AG04450 (cell line): ENCODE measurements around the gene TMEM117. TPM values are rescaled to one million over a fixed set of nuclear protein-coding genes. Genes with fewer than 3 reads are reported as not detected.

Experiments
- CTCF ChIA-PET: fragments of 300-600, 350-600 bp; formaldehyde crosslinking; extraction: SDS; loops from one replicate; lab custom pipeline; 2022; ENCODE audit warnings: antibody characterized with exemption, inconsistent platforms; lab: Charles Lee
- POLR2A ChIA-PET: fragments of 350-600 bp; formaldehyde crosslinking; extraction: SDS; loops from one replicate; lab custom pipeline; 2021; ENCODE audit warnings: antibody characterized with exemption, inconsistent platforms; lab: Yijun Ruan, JAX
- DNase-seq: peaks from one replicate; pipeline ENCODE4 v3.0.0-alpha.2; 2011; ENCODE audit warnings: low read depth, low spot score
- H3K27ac ChIP-seq: one replicate; pipeline ENCODE4 v1.5.1; 2012; ENCODE audit warnings: low read depth, low read length, control low read depth
- H3K27me3 ChIP-seq: one replicate; pipeline ENCODE4 v1.6.0; 2012; ENCODE audit warnings: low read length; ENCODE audit not compliant: control insufficient read depth, insufficient read depth
- H3K4me3 ChIP-seq: 2 replicates; pipeline ENCODE4 v1.5.1; 2011; ENCODE audit warnings: mild to moderate bottlenecking, low read depth, low read length, control low read depth
- H3K9me3 ChIP-seq: 2 replicates; pipeline ENCODE4 v1.5.1; 2012; ENCODE audit warnings: low read length; ENCODE audit not compliant: control insufficient read depth, insufficient read depth
- polyA plus RNA-seq: library from polyadenylated mRNA; depleted of rRNA; stranded (reverse); fragments of >200 nt; gene quantifications from 2 replicates; pipeline ENCODE4 v1.2.3, GENCODE V29; 2011
- TF ChIP-seq, protein P1 (sequence below): IDR thresholded peaks from 2 replicates; pipeline ENCODE4 v1.5.1; 2011; ENCODE audit warnings: low read depth, low read length, control low read depth, inconsistent platforms

TMEM117 gene
- polyA plus RNA-seq, 1 experiment = 11.3 TPM

GRCh38 chr12:44314007-44314500, 478.2 kb downstream of the TMEM117 start:
- H3K27ac ChIP-seq = no peak overlapping the region
- TF ChIP-seq, protein P1, sequence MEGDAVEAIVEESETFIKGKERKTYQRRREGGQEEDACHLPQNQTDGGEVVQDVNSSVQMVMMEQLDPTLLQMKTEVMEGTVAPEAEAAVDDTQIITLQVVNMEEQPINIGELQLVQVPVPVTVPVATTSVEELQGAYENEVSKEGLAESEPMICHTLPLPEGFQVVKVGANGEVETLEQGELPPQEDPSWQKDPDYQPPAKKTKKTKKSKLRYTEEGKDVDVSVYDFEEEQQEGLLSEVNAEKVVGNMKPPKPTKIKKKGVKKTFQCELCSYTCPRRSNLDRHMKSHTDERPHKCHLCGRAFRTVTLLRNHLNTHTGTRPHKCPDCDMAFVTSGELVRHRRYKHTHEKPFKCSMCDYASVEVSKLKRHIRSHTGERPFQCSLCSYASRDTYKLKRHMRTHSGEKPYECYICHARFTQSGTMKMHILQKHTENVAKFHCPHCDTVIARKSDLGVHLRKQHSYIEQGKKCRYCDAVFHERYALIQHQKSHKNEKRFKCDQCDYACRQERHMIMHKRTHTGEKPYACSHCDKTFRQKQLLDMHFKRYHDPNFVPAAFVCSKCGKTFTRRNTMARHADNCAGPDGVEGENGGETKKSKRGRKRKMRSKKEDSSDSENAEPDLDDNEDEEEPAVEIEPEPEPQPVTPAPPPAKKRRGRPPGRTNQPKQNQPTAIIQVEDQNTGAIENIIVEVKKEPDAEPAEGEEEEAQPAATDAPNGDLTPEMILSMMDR = no peak
- no peaks in the 10 kb centered on the region for H3K9me3 ChIP-seq
- no peaks in the 10 kb centered on the region for H3K27me3 ChIP-seq
- ChIA-PET CTCF (no interaction called here), POLR2A (no interaction called here)
- no peak for DNase-seq
- H3K4me3 ChIP-seq = no peak overlapping the region

DNA sequence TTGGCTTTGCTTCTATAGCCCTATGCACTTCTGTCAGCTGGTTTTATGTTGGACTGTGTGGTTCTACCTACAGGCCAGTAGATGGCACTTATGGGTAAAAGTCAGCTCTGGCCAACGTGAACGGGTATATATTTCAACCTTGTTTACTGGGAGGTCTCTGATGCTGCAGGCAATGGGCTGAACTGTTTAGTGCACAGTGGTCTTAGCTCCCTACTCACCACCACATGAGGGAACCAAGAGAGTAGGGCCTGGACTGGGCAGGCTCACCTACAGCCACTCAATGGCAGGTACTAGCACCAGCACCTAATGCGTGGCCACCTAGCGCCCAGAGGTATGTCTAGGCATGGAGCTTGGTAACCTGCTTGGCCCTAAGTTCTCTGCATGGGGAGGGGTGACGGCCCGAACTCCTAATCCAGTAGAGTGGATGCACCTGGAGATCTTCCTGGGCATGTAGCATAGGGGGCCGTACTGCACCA, 481.8 kb downstream of the TMEM117 start:
- DNase-seq = peak; percentile 3
- Histone ChIP-seq H3K9me3 (no peaks in the 10 kb centered on the region), H3K27ac (no peak overlapping the region), H3K4me3 (no peak overlapping the region), H3K27me3 (no peaks in the 10 kb centered on the region)
- TF ChIP-seq, protein P1 = peak; percentile 51
- CTCF ChIA-PET = interaction anchor here (0.6 to 1.5 kb wide), 6 partner anchors 9 to 22 kb away, joined by 3 to 5 read pairs (median 3); no protein-coding TSS in a partner anchor
- POLR2A ChIA-PET = no interaction called here

- Histone ChIP-seq H3K27ac (no peak overlapping the region), H3K27me3 (no peaks in the 10 kb centered on the region), H3K4me3 (no peak overlapping the region), H3K9me3 (no peaks in the 10 kb centered on the region)
- ChIA-PET POLR2A (no interaction called here), CTCF (interaction anchor here (0.6 to 0.7 kb wide), 2 partner anchors 13 to 375 kb away, joined by 3 to 7 read pairs; no protein-coding TSS in a partner anchor)
- DNase-seq = no peak
- TF ChIP-seq, protein P1 = no peak
Measured at GRCh38 chr12:44331269-44331668, 495.4 kb downstream of the TMEM117 start.

DNA sequence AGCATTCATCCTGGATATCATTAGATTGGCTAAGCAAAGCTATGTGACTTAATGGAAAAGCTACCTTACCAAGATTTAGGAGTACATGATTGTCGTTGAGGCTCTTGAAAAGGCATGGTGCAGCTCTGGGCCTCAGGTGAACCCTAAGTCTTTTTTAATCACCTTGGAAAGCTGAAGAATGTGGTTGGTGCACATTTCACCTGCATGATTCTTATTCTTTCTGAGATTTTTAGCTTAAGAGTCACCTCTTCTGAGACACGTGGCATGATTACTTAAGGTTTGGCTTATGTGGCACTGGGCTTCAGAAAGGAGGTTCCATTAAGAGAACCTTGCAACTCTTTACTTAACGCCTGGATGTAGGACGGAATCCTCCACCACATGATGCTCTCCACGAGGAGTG, 498.5 kb downstream of the TMEM117 start:
- H3K4me3 ChIP-seq = no peak overlapping the region
- H3K27ac ChIP-seq = no peak overlapping the region
- ChIA-PET POLR2A (no interaction called here), CTCF (no interaction called here)
- TF ChIP-seq, protein P1 = no peak
- H3K9me3 ChIP-seq = no peaks in the 10 kb centered on the region
- no peak for DNase-seq
- no peaks in the 10 kb centered on the region for H3K27me3 ChIP-seq

DNA sequence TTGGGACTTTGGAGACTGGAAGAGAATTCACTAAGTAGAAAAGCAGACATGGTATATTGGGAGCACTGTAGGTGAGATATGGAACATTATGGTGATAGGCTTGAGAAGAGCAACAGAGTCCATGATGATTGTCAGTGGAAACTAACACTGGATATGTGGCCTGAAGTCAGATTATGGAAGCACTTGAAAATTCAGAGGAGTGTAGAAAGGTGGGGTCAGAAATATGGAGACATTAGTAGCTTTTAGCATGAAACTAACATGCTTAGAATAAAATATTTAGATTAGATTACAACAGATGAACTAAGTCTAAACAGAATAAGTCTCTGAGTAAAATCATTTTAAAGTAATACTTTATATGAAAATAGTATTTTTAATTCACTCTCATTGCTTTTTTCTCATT, 499.1 kb downstream of the TMEM117 start:
- ChIA-PET POLR2A (no interaction called here), CTCF (no interaction called here)
- H3K27me3 ChIP-seq = no peaks in the 10 kb centered on the region
- H3K9me3 ChIP-seq = no peaks in the 10 kb centered on the region
- no peak overlapping the region for H3K4me3 ChIP-seq
- TF ChIP-seq, protein P1 = no peak
- H3K27ac ChIP-seq = no peak overlapping the region
- no peak for DNase-seq
